PC-9 (cell line): ENCODE results near the gene MPPED2. TPM values are rescaled to one million over a fixed set of nuclear protein-coding genes. Genes with fewer than 3 reads are reported as not detected.

Experiments
- BruUV-seq: library from RNA; stranded (reverse); fragments of 400-500 nt; replicated peaks from 2 replicates; lab custom pipeline; 2021; lab: Mats Ljungman, UMichigan
- CTCF ChIA-PET: fragments of 300-600 bp; sonication (Branson Sonifier 250); formaldehyde crosslinking; loops from one replicate; lab custom pipeline; 2022; ENCODE audit warnings: antibody characterized with exemption; lab: Charles Lee
- POLR2A ChIA-PET: fragments of 300-600 bp; sonication (Branson Sonifier 250); formaldehyde crosslinking; loops from one replicate; lab custom pipeline; 2022; ENCODE audit warnings: antibody characterized with exemption; ENCODE audit not compliant: unreplicated experiment; lab: Charles Lee
- DNase-seq, 2 experiments: peaks; one replicate each; pipeline versions ENCODE4 v3.0.0 to v3.0.0-alpha.2; 2015 to 2022; ENCODE audit warnings: mixed read lengths in 1 of 2
- H2AFZ ChIP-seq: fragments of 200-600 bp; sonication (generic); 2 replicates; pipeline ENCODE4 v1.8.1; 2017; ENCODE audit warnings: antibody characterized with exemption
- H3F3A ChIP-seq: fragments of 200-600 bp; sonication (generic); 2 replicates; pipeline ENCODE4 v1.8.1; 2017; ENCODE audit warnings: antibody characterized with exemption, mild to moderate bottlenecking, low read depth; ENCODE audit not compliant: insufficient read depth
- H3K27ac ChIP-seq: fragments of 200-600 bp; sonication (generic); 2 replicates; pipeline ENCODE4 v1.6.1; 2016; ENCODE audit warnings: mixed run types
- H3K27me3 ChIP-seq: fragments of 200-600 bp; sonication (generic); 2 replicates; pipeline ENCODE4 v1.6.1; 2016; ENCODE audit warnings: low read depth, mixed run types; ENCODE audit not compliant: insufficient read depth
- H3K36me3 ChIP-seq: fragments of 200-600 bp; sonication (generic); 2 replicates; pipeline ENCODE4 v1.6.1; 2016; ENCODE audit warnings: low read depth, mixed run types
- H3K4me1 ChIP-seq: fragments of 200-600 bp; sonication (generic); replicated peaks from 2 replicates; pipeline ENCODE4 v1.6.1; 2016; ENCODE audit warnings: mixed run types; ENCODE audit not compliant: insufficient read depth
- H3K4me2 ChIP-seq: fragments of 200-600 bp; sonication (generic); 2 replicates; pipeline ENCODE4 v1.6.1; 2017; ENCODE audit warnings: mixed run types
- H3K4me3 ChIP-seq: fragments of 200-600 bp; sonication (generic); 2 replicates; pipeline ENCODE4 v1.6.1; 2016; ENCODE audit warnings: mixed run types
- H3K79me2 ChIP-seq: fragments of 200-600 bp; sonication (generic); 2 replicates; pipeline ENCODE4 v1.6.1; 2017; ENCODE audit warnings: low read depth, mixed run types
- H3K9me2 ChIP-seq: fragments of 200-600 bp; sonication (generic); 2 replicates; pipeline ENCODE4 v1.8.1; 2017; ENCODE audit warnings: mild to moderate bottlenecking; ENCODE audit not compliant: insufficient read depth
- H3K9me3 ChIP-seq: fragments of 200-600 bp; sonication (generic); 2 replicates; pipeline ENCODE4 v1.8.1; 2016; ENCODE audit warnings: low read depth; ENCODE audit not compliant: insufficient read depth
- H4K20me1 ChIP-seq: fragments of 200-600 bp; sonication (generic); 2 replicates; pipeline ENCODE4 v1.8.1; 2017; ENCODE audit not compliant: insufficient read depth
- EZH2 ChIP-seq: fragments of 200-600 bp; sonication (generic); IDR thresholded peaks from 2 replicates; pipeline ENCODE4 v1.8.0; 2017; ENCODE audit warnings: antibody characterized with exemption, low read depth
- intact Hi-C: fragments of 100-400 bp; cut with micrococcal nuclease; formaldehyde crosslinking; loops from one replicate; pipeline ENCODE4 v1.10.0; 2022; ENCODE audit not compliant: unreplicated experiment
- total RNA-seq: library from RNA; stranded (reverse); gene quantifications from 2 replicates; pipeline ENCODE4 v1.2.3, GENCODE V29; 2021
- TF ChIP-seq, protein P1 (sequence below): fragments of 200-600 bp; sonication (generic); conservative IDR thresholded peaks from 2 replicates; pipeline ENCODE4 v1.6.1; 2017; ENCODE audit warnings: mixed run types, antibody characterized with exemption, mild to moderate bottlenecking, moderate library complexity

MPPED2 gene
- total RNA-seq, 1 experiment from 2014 or later = not detected

DNA sequence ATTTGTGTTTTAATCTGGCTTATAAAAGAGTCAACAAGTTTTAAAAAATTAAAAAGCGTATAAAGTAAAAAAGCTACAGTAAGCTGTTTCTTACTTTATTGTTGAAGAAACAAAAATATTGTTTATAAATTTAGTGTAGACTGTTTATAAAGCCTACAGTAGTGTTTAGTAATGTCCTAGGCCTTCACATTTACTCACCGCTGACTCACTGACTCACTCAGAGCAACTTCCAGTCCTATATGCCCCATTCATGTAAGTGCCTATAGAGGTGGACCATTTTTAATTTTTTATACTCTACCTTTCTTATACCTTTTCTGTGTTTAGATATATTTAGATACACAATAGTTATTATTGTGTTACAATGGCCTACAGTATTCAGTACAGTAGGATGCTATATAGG, 12.2 kb downstream of the MPPED2 start:
- DNase-seq = no peak
- no peaks in the 10 kb centered on the region for H4K20me1 ChIP-seq
- no peaks in the 10 kb centered on the region for H3K9me2 ChIP-seq
- H3K4me1 ChIP-seq = no peaks in the 10 kb centered on the region
- no peaks in the 10 kb centered on the region for H3K36me3 ChIP-seq
- no peaks in the 10 kb centered on the region for H3K79me2 ChIP-seq
- H2AFZ ChIP-seq = no peak overlapping the region
- intact Hi-C loops = no loop called here
- no peaks in the 10 kb centered on the region for H3F3A ChIP-seq
- no peak overlapping the region for H3K27ac ChIP-seq
- 0 out of 2 replicates have a peak, but pooled peaks cover 4% of the 10 kb centered on the region for H3K27me3 ChIP-seq
- ChIA-PET CTCF (no interaction called here), POLR2A (interaction anchor here (0.6 kb wide), 1 partner anchor 30 kb away, joined by 7 read pairs; no protein-coding TSS in a partner anchor)
- TF ChIP-seq, protein P1, sequence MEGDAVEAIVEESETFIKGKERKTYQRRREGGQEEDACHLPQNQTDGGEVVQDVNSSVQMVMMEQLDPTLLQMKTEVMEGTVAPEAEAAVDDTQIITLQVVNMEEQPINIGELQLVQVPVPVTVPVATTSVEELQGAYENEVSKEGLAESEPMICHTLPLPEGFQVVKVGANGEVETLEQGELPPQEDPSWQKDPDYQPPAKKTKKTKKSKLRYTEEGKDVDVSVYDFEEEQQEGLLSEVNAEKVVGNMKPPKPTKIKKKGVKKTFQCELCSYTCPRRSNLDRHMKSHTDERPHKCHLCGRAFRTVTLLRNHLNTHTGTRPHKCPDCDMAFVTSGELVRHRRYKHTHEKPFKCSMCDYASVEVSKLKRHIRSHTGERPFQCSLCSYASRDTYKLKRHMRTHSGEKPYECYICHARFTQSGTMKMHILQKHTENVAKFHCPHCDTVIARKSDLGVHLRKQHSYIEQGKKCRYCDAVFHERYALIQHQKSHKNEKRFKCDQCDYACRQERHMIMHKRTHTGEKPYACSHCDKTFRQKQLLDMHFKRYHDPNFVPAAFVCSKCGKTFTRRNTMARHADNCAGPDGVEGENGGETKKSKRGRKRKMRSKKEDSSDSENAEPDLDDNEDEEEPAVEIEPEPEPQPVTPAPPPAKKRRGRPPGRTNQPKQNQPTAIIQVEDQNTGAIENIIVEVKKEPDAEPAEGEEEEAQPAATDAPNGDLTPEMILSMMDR = no peak
- no peak for TF ChIP-seq EZH2
- BruUV-seq = no TSS peak
- no peak overlapping the region for H3K4me3 ChIP-seq
- no peaks in the 10 kb centered on the region for H3K9me3 ChIP-seq
- H3K4me2 ChIP-seq = no peak overlapping the region

GRCh38 chr11:30568931-30569330, 17.2 kb downstream of the MPPED2 start:
- intact Hi-C loops = no loop called here
- TF ChIP-seq, protein P1 = no peak
- no peak for TF ChIP-seq EZH2
- POLR2A ChIA-PET = no interaction called here
- Histone ChIP-seq H4K20me1 (no peaks in the 10 kb centered on the region), H3K4me3 (no peak overlapping the region), H2AFZ (no peak overlapping the region), H3K36me3 (no peaks in the 10 kb centered on the region), H3K9me2 (no peaks in the 10 kb centered on the region), H3F3A (no peaks in the 10 kb centered on the region), H3K27ac (no peak overlapping the region), H3K9me3 (no peaks in the 10 kb centered on the region), H3K4me1 (no peaks in the 10 kb centered on the region), H3K4me2 (no peak overlapping the region), H3K79me2 (no peaks in the 10 kb centered on the region), H3K27me3 (0 out of 2 replicates have a peak, but pooled peaks cover 4% of the 10 kb centered on the region)
- DNase-seq = no peak
- CTCF ChIA-PET = no interaction called here
- no TSS peak for BruUV-seq

- BruUV-seq = no TSS peak
- Histone ChIP-seq H3K27me3 (0 out of 2 replicates have a peak, but pooled peaks cover 4% of the 10 kb centered on the region), H3F3A (no peaks in the 10 kb centered on the region), H3K9me3 (no peaks in the 10 kb centered on the region), H3K9me2 (no peaks in the 10 kb centered on the region), H3K4me3 (no peak overlapping the region), H3K79me2 (no peaks in the 10 kb centered on the region), H3K27ac (no peak overlapping the region), H3K36me3 (no peaks in the 10 kb centered on the region), H2AFZ (no peak overlapping the region), H3K4me1 (no peaks in the 10 kb centered on the region), H3K4me2 (no peak overlapping the region), H4K20me1 (no peaks in the 10 kb centered on the region)
- ChIA-PET POLR2A (no interaction called here), CTCF (no interaction called here)
- no peak for TF ChIP-seq EZH2
- DNase-seq = no peak
- intact Hi-C loops = no loop called here
Measured at GRCh38 chr11:30567644-30568043, 18.5 kb downstream of the MPPED2 start.

- Histone ChIP-seq H3K79me2 (no peaks in the 10 kb centered on the region), H4K20me1 (no peaks in the 10 kb centered on the region), H2AFZ (no peak overlapping the region), H3K9me3 (no peaks in the 10 kb centered on the region), H3K4me2 (no peak overlapping the region), H3K4me1 (no peaks in the 10 kb centered on the region), H3K27ac (no peak overlapping the region), H3K36me3 (no peaks in the 10 kb centered on the region), H3K4me3 (no peak overlapping the region), H3F3A (no peaks in the 10 kb centered on the region), H3K27me3 (0 out of 2 replicates have a peak, but pooled peaks cover 4% of the 10 kb centered on the region), H3K9me2 (no peaks in the 10 kb centered on the region)
- no TSS peak for BruUV-seq
- no peak for DNase-seq
- TF ChIP-seq, protein P1 = no peak
- no peak for TF ChIP-seq EZH2
- POLR2A ChIA-PET = no interaction called here
- CTCF ChIA-PET = no interaction called here
- intact Hi-C loops = no loop called here
Measured at GRCh38 chr11:30567120-30567519, 19.0 kb downstream of the MPPED2 start.
